ENCODE results near the gene MYBPHL.

DNA sequence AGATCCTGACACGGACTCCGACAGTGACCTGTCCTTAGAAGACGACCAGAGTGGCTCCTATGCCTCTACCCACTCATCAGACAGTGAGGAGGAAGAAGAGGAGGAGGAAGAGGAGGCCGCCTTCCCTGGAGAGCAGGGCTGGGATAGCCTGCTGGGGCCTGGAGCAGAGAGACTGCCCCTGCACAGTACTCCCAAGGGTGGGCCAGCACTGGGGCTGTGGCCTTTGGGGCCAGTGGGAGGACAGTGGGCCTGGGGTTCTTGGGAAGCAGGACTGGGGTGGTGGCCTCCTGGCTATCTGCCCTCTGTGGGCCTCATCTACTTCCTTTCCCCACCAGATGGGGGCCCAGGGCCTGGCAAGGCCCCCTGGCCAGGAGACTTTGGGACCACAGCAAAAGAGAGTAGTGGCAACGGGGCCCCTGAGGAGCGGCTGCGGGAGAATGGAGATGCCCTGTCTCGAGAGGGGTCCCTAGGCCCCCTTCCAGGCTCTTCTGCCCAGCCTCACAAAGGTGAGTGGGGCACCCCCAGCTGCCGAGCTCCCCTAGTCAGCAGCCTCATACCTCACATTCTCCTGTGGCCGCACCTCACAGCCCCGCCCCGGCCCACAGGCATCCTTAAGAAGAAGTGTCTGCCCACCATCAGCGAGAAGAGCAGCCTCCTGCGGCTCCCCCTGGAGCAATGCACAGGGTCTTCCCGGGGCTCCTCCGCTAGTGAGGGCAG is 33.8 kb downstream of the MYBPHL start:
- TF ChIP-seq FOXP2 (optimal IDR thresholded peaks at IDR 0.05; ENCODE audit: borderline replicate concordance, extremely low read depth, extremely low read length, insufficient read depth) (no peak), TAF1 (IDR thresholded peaks at IDR 0.05; ENCODE audit: borderline replicate concordance, insufficient read depth, low read length) (no peak), POLR2AphosphoS5 (IDR thresholded peaks at IDR 0.05; ENCODE audit: low read depth, low read length) (no peak)
- TF ChIP-seq, protein P1, sequence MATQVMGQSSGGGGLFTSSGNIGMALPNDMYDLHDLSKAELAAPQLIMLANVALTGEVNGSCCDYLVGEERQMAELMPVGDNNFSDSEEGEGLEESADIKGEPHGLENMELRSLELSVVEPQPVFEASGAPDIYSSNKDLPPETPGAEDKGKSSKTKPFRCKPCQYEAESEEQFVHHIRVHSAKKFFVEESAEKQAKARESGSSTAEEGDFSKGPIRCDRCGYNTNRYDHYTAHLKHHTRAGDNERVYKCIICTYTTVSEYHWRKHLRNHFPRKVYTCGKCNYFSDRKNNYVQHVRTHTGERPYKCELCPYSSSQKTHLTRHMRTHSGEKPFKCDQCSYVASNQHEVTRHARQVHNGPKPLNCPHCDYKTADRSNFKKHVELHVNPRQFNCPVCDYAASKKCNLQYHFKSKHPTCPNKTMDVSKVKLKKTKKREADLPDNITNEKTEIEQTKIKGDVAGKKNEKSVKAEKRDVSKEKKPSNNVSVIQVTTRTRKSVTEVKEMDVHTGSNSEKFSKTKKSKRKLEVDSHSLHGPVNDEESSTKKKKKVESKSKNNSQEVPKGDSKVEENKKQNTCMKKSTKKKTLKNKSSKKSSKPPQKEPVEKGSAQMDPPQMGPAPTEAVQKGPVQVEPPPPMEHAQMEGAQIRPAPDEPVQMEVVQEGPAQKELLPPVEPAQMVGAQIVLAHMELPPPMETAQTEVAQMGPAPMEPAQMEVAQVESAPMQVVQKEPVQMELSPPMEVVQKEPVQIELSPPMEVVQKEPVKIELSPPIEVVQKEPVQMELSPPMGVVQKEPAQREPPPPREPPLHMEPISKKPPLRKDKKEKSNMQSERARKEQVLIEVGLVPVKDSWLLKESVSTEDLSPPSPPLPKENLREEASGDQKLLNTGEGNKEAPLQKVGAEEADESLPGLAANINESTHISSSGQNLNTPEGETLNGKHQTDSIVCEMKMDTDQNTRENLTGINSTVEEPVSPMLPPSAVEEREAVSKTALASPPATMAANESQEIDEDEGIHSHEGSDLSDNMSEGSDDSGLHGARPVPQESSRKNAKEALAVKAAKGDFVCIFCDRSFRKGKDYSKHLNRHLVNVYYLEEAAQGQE (IDR thresholded peaks at IDR 0.05; ENCODE audit: insufficient read depth in 1 of 2, low read depth in 2 of 2, low read length in 2 of 2): no peak
